H1 (cell line): ENCODE data around the gene P2RY14. TPM values are rescaled to one million over a fixed set of nuclear protein-coding genes. Genes with fewer than 3 reads are reported as not detected.

Source experiments
- CTCF ChIA-PET: fragments of 300-600 bp; sonication (Branson Sonifier 250); formaldehyde crosslinking; loops from one replicate; lab custom pipeline; 2021; ENCODE audit not compliant: partially characterized antibody; lab: Charles Lee
- POLR2A ChIA-PET: fragments of 300-600 bp; sonication (Branson Sonifier 250); formaldehyde crosslinking; loops from one replicate; lab custom pipeline; 2021; ENCODE audit warnings: inconsistent platforms; ENCODE audit not compliant: partially characterized antibody; lab: Charles Lee
- DNase-seq, 2 experiments: peaks; one replicate each; pipeline versions ENCODE4 v3.0.0 to v3.0.0-alpha.2; 2010 to 2022; ENCODE audit warnings: low spot score in 2 of 2, low read depth in 1 of 2, mixed read lengths in 1 of 2
- FAIRE-seq: peaks from 2 replicates; lab custom pipeline; 2011; peaks lifted over from hg19 to GRCh38; lab: Jason Lieb, UNC
- H2AFZ ChIP-seq: 2 replicates; pipeline ENCODE4 v1.8.1; 2012; ENCODE audit warnings: low read length, inconsistent platforms
- H2AK5ac ChIP-seq: 2 replicates; pipeline ENCODE4 v1.6.1; 2013; ENCODE audit warnings: low read depth, low read length
- H2BK120ac ChIP-seq: replicated peaks from 2 replicates; pipeline ENCODE3; 2013; ENCODE audit warnings: low read depth, low read length, inconsistent platforms
- H2BK12ac ChIP-seq: 2 replicates; pipeline ENCODE4 v1.6.1; 2013; ENCODE audit warnings: low read depth, low read length
- H2BK15ac ChIP-seq: 2 replicates; pipeline ENCODE4 v1.6.1; 2013; ENCODE audit warnings: low read length
- H2BK20ac ChIP-seq: 2 replicates; pipeline ENCODE4 v1.6.1; 2013; ENCODE audit warnings: low read length
- H2BK5ac ChIP-seq: 2 replicates; pipeline ENCODE4 v1.6.1; 2013; ENCODE audit warnings: low read depth, low read length
- H3K14ac ChIP-seq: 2 replicates; pipeline ENCODE4 v1.6.1; 2013; ENCODE audit warnings: inconsistent platforms; ENCODE audit not compliant: insufficient read length
- H3K18ac ChIP-seq: 2 replicates; pipeline ENCODE4 v1.6.1; 2013; ENCODE audit warnings: low read length; ENCODE audit errors: extremely low read depth
- H3K23ac ChIP-seq: 2 replicates; pipeline ENCODE4 v1.6.1; 2013; ENCODE audit warnings: inconsistent platforms; ENCODE audit not compliant: insufficient read length
- H3K23me2 ChIP-seq: 2 replicates; pipeline ENCODE4 v1.6.1; 2013; ENCODE audit warnings: low read depth, low read length
- H3K27ac ChIP-seq: 2 replicates; pipeline ENCODE4 v1.6.1; 2011; ENCODE audit warnings: low read depth, low read length, inconsistent platforms
- H3K27me3 ChIP-seq, 4 experiments: replicated peaks in 1 of 4; 1 replicate in 1 of 4; 2 replicates in 3 of 4; pipeline versions ENCODE4 v1.6.1 to v1.8.1; 2011 to 2013; ENCODE audit warnings: low read length in 3 of 4, mild to moderate bottlenecking in 3 of 4, inconsistent platforms in 2 of 4, mixed read lengths in 2 of 4, moderate library complexity in 1 of 4; ENCODE audit not compliant: control insufficient read depth in 3 of 4, insufficient read depth in 3 of 4; ENCODE audit errors: extremely low read depth in 1 of 4
- H3K36me3 ChIP-seq, 4 experiments: 2 replicates each; pipeline versions ENCODE4 v1.6.1 to v1.8.1; 2011 to 2013; ENCODE audit warnings: mild to moderate bottlenecking in 4 of 4, low read length in 3 of 4, moderate library complexity in 2 of 4, control low read depth in 1 of 4, inconsistent platforms in 1 of 4; ENCODE audit not compliant: insufficient read depth in 4 of 4, control insufficient read depth in 2 of 4
- H3K4ac ChIP-seq: replicated peaks from 2 replicates; pipeline ENCODE3; 2013; ENCODE audit warnings: low read length, low read depth, mixed read lengths, inconsistent platforms; ENCODE audit not compliant: insufficient read length
- H3K4me1 ChIP-seq, 4 experiments: replicated peaks in 1 of 4; 1 replicate in 1 of 4; 2 replicates in 3 of 4; pipeline versions ENCODE4 v1.6.1 to v1.8.1; 2011 to 2013; ENCODE audit warnings: low read length in 3 of 4, inconsistent platforms in 2 of 4, mixed read lengths in 1 of 4; ENCODE audit not compliant: insufficient read depth in 4 of 4, control insufficient read depth in 3 of 4
- H3K4me2 ChIP-seq, 2 experiments: 2 replicates each; pipeline versions ENCODE4 v1.6.1 to v1.8.1; 2011 to 2013; ENCODE audit warnings: low read depth in 2 of 2, low read length in 2 of 2, control low read depth in 1 of 2, inconsistent platforms in 1 of 2, mild to moderate bottlenecking in 1 of 2; ENCODE audit not compliant: insufficient read depth in 1 of 2
- H3K4me3 ChIP-seq, 4 experiments: fragments of 200-600, 300-600 bp in 1 of 4; sonication (generic), shearing (Covaris generic), sonication (Bioruptor Twin) in 1 of 4; 2 replicates each; pipeline versions ENCODE4 v1.5.1 to v1.8.1; 2011 to 2016; ENCODE audit warnings: low read length in 4 of 4, low read depth in 3 of 4, control low read depth in 2 of 4, inconsistent platforms in 2 of 4, mild to moderate bottlenecking in 2 of 4, mixed read lengths in 1 of 4, moderate library complexity in 1 of 4; ENCODE audit not compliant: insufficient read depth in 2 of 4; ENCODE audit errors: extremely low read depth in 1 of 4
- H3K56ac ChIP-seq: replicated peaks from 2 replicates; pipeline ENCODE3; 2013; ENCODE audit warnings: low read depth, mild to moderate bottlenecking, mixed read lengths, low read length, inconsistent platforms; ENCODE audit not compliant: insufficient read length
- H3K79me1 ChIP-seq: 2 replicates; pipeline ENCODE4 v1.6.1; 2013; ENCODE audit warnings: low read depth, low read length, control low read depth
- H3K79me2 ChIP-seq, 2 experiments: 2 replicates each; pipeline versions ENCODE4 v1.6.1 to v1.8.1; 2012 to 2013; ENCODE audit warnings: low read length in 2 of 2, mild to moderate bottlenecking in 2 of 2, inconsistent platforms in 1 of 2; ENCODE audit not compliant: insufficient read depth in 2 of 2, control insufficient read depth in 1 of 2
- H3K9ac ChIP-seq, 4 experiments: replicated peaks in 1 of 4; 1 replicate in 1 of 4; 2 replicates in 3 of 4; pipeline versions ENCODE4 v1.6.1 to v1.8.1; 2011 to 2013; ENCODE audit warnings: low read depth in 3 of 4, low read length in 3 of 4, control low read depth in 2 of 4, mild to moderate bottlenecking in 2 of 4, moderate library complexity in 2 of 4, inconsistent platforms in 1 of 4; ENCODE audit errors: extremely low read depth in 1 of 4
- H3K9me3 ChIP-seq, 2 experiments: 2 replicates each; pipeline versions ENCODE4 v1.6.1 to v1.8.1; 2012 to 2013; ENCODE audit warnings: mild to moderate bottlenecking in 2 of 2, moderate library complexity in 2 of 2, control low read depth in 1 of 2, inconsistent platforms in 1 of 2, low read depth in 1 of 2, low read length in 1 of 2, mixed read lengths in 1 of 2; ENCODE audit not compliant: insufficient read depth in 2 of 2
- H4K20me1 ChIP-seq, 2 experiments: replicated peaks in 1 of 2; 2 replicates each; pipeline versions ENCODE3 to v1.8.1; 2011 to 2013; ENCODE audit warnings: inconsistent platforms in 2 of 2, low read length in 2 of 2, mild to moderate bottlenecking in 1 of 2; ENCODE audit not compliant: insufficient read depth in 2 of 2, control insufficient read depth in 1 of 2
- H4K5ac ChIP-seq: 2 replicates; pipeline ENCODE4 v1.6.1; 2013; ENCODE audit warnings: low read length, low read depth, mixed read lengths, inconsistent platforms; ENCODE audit not compliant: insufficient read length
- H4K8ac ChIP-seq: 2 replicates; pipeline ENCODE4 v1.8.0; 2013; ENCODE audit warnings: mild to moderate bottlenecking, moderate library complexity, low read length, inconsistent platforms; ENCODE audit not compliant: insufficient read depth; ENCODE audit errors: extremely low read depth
- H4K91ac ChIP-seq: replicated peaks from 2 replicates; pipeline ENCODE3; 2013; ENCODE audit warnings: low read length, mixed read lengths, inconsistent platforms; ENCODE audit not compliant: insufficient read length
- ATF3 ChIP-seq: IDR thresholded peaks from 2 replicates; pipeline ENCODE4 v1.6.1; 2011; ENCODE audit warnings: low read depth, mild to moderate bottlenecking, low read length; ENCODE audit not compliant: insufficient read depth
- CHD1 ChIP-seq: IDR thresholded peaks from 2 replicates; pipeline ENCODE4 v1.6.1; 2012; ENCODE audit warnings: low read depth, low read length, improper control_type of control experiment
- CREB1 ChIP-seq: IDR thresholded peaks from 2 replicates; pipeline ENCODE4 v1.6.1; 2012; ENCODE audit warnings: inconsistent platforms
- HDAC6 ChIP-seq: IDR thresholded peaks from one replicate; pipeline ENCODE4 v1.7.1; 2012; ENCODE audit warnings: low read depth, mild to moderate bottlenecking, inconsistent platforms, low read length, moderate library complexity
- JUN ChIP-seq: IDR thresholded peaks from 2 replicates; pipeline ENCODE4 v1.6.1; 2011; ENCODE audit warnings: low read depth, mild to moderate bottlenecking, improper control_type of control experiment, low read length
- NANOG ChIP-seq: IDR thresholded peaks from 2 replicates; pipeline ENCODE4 v1.6.1; 2011; ENCODE audit warnings: low read length, low read depth, mild to moderate bottlenecking, inconsistent platforms; ENCODE audit not compliant: insufficient read depth, poor library complexity, severe bottlenecking
- NRF1 ChIP-seq: IDR thresholded peaks from 2 replicates; pipeline ENCODE4 v1.6.1; 2011; ENCODE audit warnings: mild to moderate bottlenecking, low read depth, low read length, improper control_type of control experiment
- POU5F1 ChIP-seq: IDR thresholded peaks from 2 replicates; pipeline ENCODE4 v1.6.1; 2011; ENCODE audit warnings: low read depth, mild to moderate bottlenecking, low read length, moderate library complexity
- RFX5 ChIP-seq: IDR thresholded peaks from 2 replicates; pipeline ENCODE4 v1.6.1; 2011; ENCODE audit warnings: low read depth, low read length, improper control_type of control experiment, borderline replicate concordance
- RNF2 ChIP-seq: fragments of 200-900, 300-1000 bp; sonication (generic); IDR thresholded peaks from 2 replicates; pipeline ENCODE4 v1.7.1; 2016; ENCODE audit warnings: borderline replicate concordance, low read depth, mild to moderate bottlenecking, antibody characterized with exemption, low read length; ENCODE audit not compliant: poor library complexity, severe bottlenecking; ENCODE audit errors: missing control alignments
- SIN3A ChIP-seq, 2 experiments: IDR thresholded peaks in 1 of 2; conservative IDR thresholded peaks in 1 of 2; 2 replicates each; pipeline ENCODE4 v1.6.1; 2011 to 2012; ENCODE audit warnings: low read length in 2 of 2, improper control_type of control experiment in 1 of 2, low read depth in 1 of 2, mild to moderate bottlenecking in 1 of 2
- SP2 ChIP-seq: IDR thresholded peaks from 2 replicates; pipeline ENCODE4 v1.6.1; 2012; ENCODE audit warnings: mild to moderate bottlenecking, low read length, inconsistent platforms
- SP4 ChIP-seq: IDR thresholded peaks from 2 replicates; pipeline ENCODE4 v1.6.1; 2012; ENCODE audit warnings: low read length, inconsistent platforms
- SUZ12 ChIP-seq: fragments of 200-600 bp; sonication (generic); IDR thresholded peaks from 2 replicates; pipeline ENCODE4 v1.6.1; 2012; ENCODE audit warnings: mild to moderate bottlenecking, inconsistent platforms, low read length, moderate library complexity, mixed read lengths
- WGBS, 2 experiments: shearing (Covaris generic) in 1 of 2; methylation state at CpG; one replicate each; pipeline versions ENCODE4 v1.1.6 to v1.1.7; 2013 to 2015; ENCODE audit warnings: low lambda C conversion rate in 2 of 2, mixed read lengths in 2 of 2, inconsistent platforms in 1 of 2, low coverage in 1 of 2, missing lambda C conversion rate in 1 of 2; ENCODE audit not compliant: insufficient replicate concordance in 2 of 2, insufficient coverage in 1 of 2, insufficient read length in 1 of 2; ENCODE audit errors: extremely low coverage in 1 of 2, missing lambda C conversion rate in 1 of 2; 5-methylcytosine and 5-hydroxymethylcytosine counted together
- polyA plus RNA-seq, 7 experiments: library from polyadenylated mRNA; depleted of rRNA in 3 of 7; stranded (reverse) in 5 of 7; unstranded in 2 of 7; fragments of >200 nt in 5 of 7; fragments of 200-250 nt in 2 of 7; gene quantifications; 1 replicate in 5 of 7; 2 replicates in 1 of 7; 4 replicates in 1 of 7; pipeline versions ENCODE4 v1.2.1 to v1.2.3, GENCODE V29; 2011 to 2013; ENCODE audit warnings: missing spikeins in 2 of 7, mixed read lengths in 2 of 7
- total RNA-seq: library from RNA; stranded (reverse); fragmentation: NEBNext Ultra II Directional; extraction: Animal tissue kit (Norgen Biotek cat#: 25700); gene quantifications from 2 replicates; pipeline ENCODE4 v1.2.1, GENCODE V29; 2021

The P2RY14 gene
- total and polyA plus RNA-seq, 2 of the 8 experiments (the other 6 are each of a cell fraction or from before 2014, with no cell fraction given), result not detected

- Histone ChIP-seq H2AFZ (no peak overlapping the region), H2BK20ac (no peak overlapping the region), H3K18ac (no peak overlapping the region), H3K4me2 (no peak overlapping the region), H3K9ac (no peak overlapping the region), H2BK120ac (no peak overlapping the region), H4K8ac (no peak overlapping the region), H3K4ac (no peak overlapping the region), H4K20me1 (no peaks in the 10 kb centered on the region), H3K9me3 (no peaks in the 10 kb centered on the region), H3K27me3 (no peaks in the 10 kb centered on the region), H3K36me3 (no peaks in the 10 kb centered on the region), H3K79me2 (no peaks in the 10 kb centered on the region), H4K91ac (no peak overlapping the region), H3K23me2 (no peaks in the 10 kb centered on the region), H2BK12ac (no peak overlapping the region), H4K5ac (no peak overlapping the region), H3K56ac (no peak overlapping the region), H3K27ac (no peak overlapping the region), H3K14ac (no peak overlapping the region), H2BK15ac (no peak overlapping the region), H3K4me1 (peaks cover 3 to 12% (median 6%) of the 10 kb centered on the region in 4 experiments; a peak in 4 of 7 replicates), H3K23ac (no peak overlapping the region), H3K4me3 (no peak overlapping the region), H2AK5ac (no peak overlapping the region), H2BK5ac (no peak overlapping the region), H3K79me1 (no peaks in the 10 kb centered on the region)
- no peak for DNase-seq
- no peak for FAIRE-seq
- ChIA-PET POLR2A (no interaction called here), CTCF (interaction anchor here (1.0 kb wide), 1 partner anchor 22 kb away, joined by 3 read pairs; no protein-coding TSS in a partner anchor)
- 86% methylated on average over 2 of the region's 2 CpGs; no CpG with 5 or more reads in 1 of the 2 experiments for WGBS, 2 experiments
- TF ChIP-seq SP4 (no peak), SIN3A (conservative IDR thresholded peaks at IDR 0.05 in 1 of 2, IDR thresholded peaks at IDR 0.05 in 1 of 2; ENCODE audit: low read depth in 1 of 2, low read length in 2 of 2) (no peak), RFX5 (no peak), HDAC6 (no peak), POU5F1 (no peak), RNF2 (no peak), NANOG (no peak), NRF1 (no peak), CREB1 (no peak), JUN (no peak), CHD1 (no peak), SP2 (no peak), SUZ12 (no peak), ATF3 (no peak)
Observed at GRCh38 chr3:151315136-151315535, 36.8 kb upstream of the P2RY14 start.
